ENCODE data around the gene KCNG2. TPM values are rescaled to one million over a fixed set of nuclear protein-coding genes. Genes with fewer than 3 reads are reported as not detected.

Gene KCNG2
- total and polyA plus RNA-seq, 2 of the 4 experiments (the other 2 are of a cell fraction), result not detected

GRCh38 chr18:79789091-79789891 is 8.4 kb upstream of the KCNG2 start (continued):
- TF ChIP-seq RCOR1 (IDR thresholded peaks at IDR 0.05; ENCODE audit: insufficient replicate concordance, low read length), result no peak

- ChIA-PET CTCF (no interaction called here), POLR2A (ENCODE audit: unreplicated experiment) (no interaction called here)
- Histone ChIP-seq H3K14ac (replicated peaks; ENCODE audit: low read depth, low read length) (peak overlapping the region; percentile 37; the same call in 1 of the 2 replicates), H3K4me2 (ENCODE audit: low read depth, low read length) (no peak overlapping the region), H3K36me3 (ENCODE audit: control insufficient read depth, insufficient read depth, low read length) (no peaks in the 10 kb centered on the region), H4K91ac (ENCODE audit: insufficient read depth, low read depth, low read length) (peak overlapping the region; percentile 71), H3K9ac (ENCODE audit: low read depth, low read length) (no peak overlapping the region), H2AFZ (replicated peaks; ENCODE audit: low read length, poor library complexity) (no peak overlapping the region), H2AK9ac (replicated peaks; ENCODE audit: low read depth, low read length, poor library complexity) (peak overlapping the region; percentile 15), H3K18ac (ENCODE audit: low read depth, low read length) (peak overlapping the region; percentile 21; the same call in 1 of the 2 replicates), H3K56ac (ENCODE audit: extremely low read depth, insufficient read depth, low read length) (no peak overlapping the region), H2BK20ac (ENCODE audit: low read depth, low read length) (peak overlapping the region; percentile 84), H3K4ac (ENCODE audit: low read depth, low read length) (peak overlapping the region; percentile 64), H2BK120ac (ENCODE audit: low read depth, low read length) (peak overlapping the region; percentile 94), H4K20me1 (ENCODE audit: insufficient read depth, low read length) (no peaks in the 10 kb centered on the region), H3K27me3 (ENCODE audit: control insufficient read depth, insufficient read depth, low read length) (peaks cover 23% of the 10 kb centered on the region), H3K23ac (ENCODE audit: low read depth, low read length) (no peak overlapping the region), H3K9me3 (ENCODE audit: control insufficient read depth, insufficient read depth, low read length) (no peaks in the 10 kb centered on the region; the same call in 1 of the 2 replicates), H3K27ac (ENCODE audit: insufficient read depth, low read length) (peak overlapping the region; percentile 80; the same call in 1 of the 2 replicates), H2BK5ac (ENCODE audit: low read depth, low read length, poor library complexity, severe bottlenecking) (no peak overlapping the region), H3K4me3 (ENCODE audit: insufficient read depth, low read depth, low read length) (no peak overlapping the region), H3K4me1 (ENCODE audit: control insufficient read depth, insufficient read depth, low read length) (peaks cover 22% of the 10 kb centered on the region), H4K5ac (ENCODE audit: low read depth, low read length) (peak overlapping the region; percentile 69), H3K79me1 (ENCODE audit: low read depth in 1 of 2, low read length in 2 of 2) (no peaks in the 10 kb centered on the region), H2BK15ac (ENCODE audit: low read depth, low read length) (peak overlapping the region; percentile 53; the same call in 1 of the 3 replicates), H2AK5ac (ENCODE audit: low read depth, low read length) (peak overlapping the region; percentile 98), H3K9me1 (ENCODE audit: insufficient read depth, low read length) (peaks cover 13% of the 10 kb centered on the region), H4K8ac (ENCODE audit: low read depth in 2 of 2, low read length in 2 of 2) (peak overlapping the region; percentile 7 to 52; a peak in 3 of 4 replicates)
- no TSS peak for BruUV-seq (replicated peaks)
- TF ChIP-seq RAD21 (IDR thresholded peaks at IDR 0.05; ENCODE audit: low read length) (no peak), FOS (IDR thresholded peaks at IDR 0.05; ENCODE audit: low read depth, low read length) (no peak), ELK1 (IDR thresholded peaks at IDR 0.05; ENCODE audit: borderline replicate concordance, low read depth, low read length) (no peak), MAZ (IDR thresholded peaks at IDR 0.05; ENCODE audit: borderline replicate concordance, low read depth, low read length) (no peak)
- dilution Hi-C loops (cut with HindIII; ENCODE audit: low sequenced_read_pairs, unreplicated experiment), result no loop called here
- intact Hi-C loops (cut with micrococcal nuclease), result loop anchor here (5.0 kb wide), 1 partner anchor 357 kb away; no protein-coding TSS in a partner anchor
- no peak for ATAC-seq (ENCODE audit: low read depth)
- in situ Hi-C loops (cut with MboI; ENCODE audit: low sequenced_read_pairs), result no loop called here
- 94% methylated on average over 25 of the region's 46 CpGs; no CpG with 5 or more reads in 1 of the 2 experiments for WGBS, 2 experiments (ENCODE audit: extremely low coverage in 2 of 2, insufficient read length in 1 of 2)
- DNase-seq, result no peak
These were observed 7.5 kb upstream of the KCNG2 start for GRCh38 chr18:79789901-79790890.

Measured in IMR-90 (cell line).